SK-N-SH (cell line): Measurements from ENCODE around the gene MYH7B. TPM values are rescaled to one million over a fixed set of nuclear protein-coding genes. Genes with fewer than 3 reads are reported as not detected.

Experiments used
- CTCF ChIA-PET: fragments of 300-600, 350-600 bp; formaldehyde crosslinking; extraction: SDS; loops from one replicate; lab custom pipeline; 2021; lab: Yijun Ruan, JAX
- POLR2A ChIA-PET: fragments of 350-600 bp; sonication (Branson Sonifier 250); formaldehyde crosslinking; extraction: SDS; loops from one replicate; lab custom pipeline; 2020; ENCODE audit warnings: antibody characterized with exemption, inconsistent platforms; lab: Yijun Ruan, JAX
- DNase-seq: peaks from one replicate; pipeline ENCODE4 v3.0.0; 2012
- H2AFZ ChIP-seq: fragments of 200-600 bp; sonication (generic); 2 replicates; pipeline ENCODE4 v1.8.1; 2016; ENCODE audit warnings: antibody characterized with exemption, mild to moderate bottlenecking, low read depth
- H3F3A ChIP-seq: fragments of 200-600 bp; sonication (generic); replicated peaks from 2 replicates; pipeline ENCODE3; 2016; ENCODE audit warnings: antibody characterized with exemption, mild to moderate bottlenecking; ENCODE audit not compliant: insufficient read depth
- H3K27ac ChIP-seq, 2 experiments: fragments of 200-500 bp in 1 of 2; fragments of 200-600 bp in 1 of 2; sonication (Bioruptor generic) in 1 of 2; sonication (generic), shearing (Covaris generic) in 1 of 2; 2 replicates each; pipeline versions ENCODE4 v1.5.1 to v1.6.1; 2014 to 2016; ENCODE audit warnings: low read depth in 2 of 2, inconsistent platforms in 1 of 2, low read length in 1 of 2, mild to moderate bottlenecking in 1 of 2, mixed read lengths in 1 of 2
- H3K27me3 ChIP-seq: fragments of 200-600 bp; sonication (generic), shearing (Covaris generic); 2 replicates; pipeline ENCODE4 v1.6.1; 2016; ENCODE audit warnings: mixed run types; ENCODE audit not compliant: insufficient read depth
- H3K36me3 ChIP-seq, 2 experiments: fragments of 200-500 bp in 1 of 2; fragments of 200-600 bp in 1 of 2; sonication (Bioruptor generic) in 1 of 2; sonication (generic) in 1 of 2; replicated peaks in 1 of 2; 2 replicates each; pipeline versions ENCODE3 to v1.5.1; 2014 to 2016; ENCODE audit warnings: low read length in 1 of 2, mild to moderate bottlenecking in 1 of 2; ENCODE audit not compliant: insufficient read depth in 2 of 2, control insufficient read depth in 1 of 2
- H3K4me1 ChIP-seq, 2 experiments: fragments of 200-500 bp in 1 of 2; fragments of 200-600 bp in 1 of 2; sonication (Bioruptor generic) in 1 of 2; sonication (generic), shearing (Covaris generic) in 1 of 2; 2 replicates each; pipeline versions ENCODE4 v1.5.1 to v1.6.1; 2014 to 2016; ENCODE audit warnings: low read depth in 1 of 2, low read length in 1 of 2, mixed run types in 1 of 2; ENCODE audit not compliant: insufficient read depth in 2 of 2, control insufficient read depth in 1 of 2
- H3K4me2 ChIP-seq: fragments of 200-600 bp; sonication (generic), shearing (Covaris generic); 2 replicates; pipeline ENCODE4 v1.6.1; 2017; ENCODE audit warnings: mixed run types
- H3K4me3 ChIP-seq, 2 experiments: fragments of 200-500 bp in 1 of 2; fragments of 200-600 bp in 1 of 2; sonication (Bioruptor generic) in 1 of 2; sonication (generic), shearing (Covaris generic) in 1 of 2; 2 replicates each; pipeline versions ENCODE4 v1.5.1 to v1.8.1; 2014 to 2016; ENCODE audit warnings: low read depth in 2 of 2, inconsistent platforms in 1 of 2, low read length in 1 of 2, mild to moderate bottlenecking in 1 of 2, mixed read lengths in 1 of 2, moderate library complexity in 1 of 2
- H3K79me2 ChIP-seq: fragments of 200-600 bp; sonication (generic); 2 replicates; pipeline ENCODE4 v1.8.1; 2017; ENCODE audit warnings: mild to moderate bottlenecking; ENCODE audit not compliant: insufficient read depth
- H3K9ac ChIP-seq: fragments of 200-600 bp; sonication (generic); 2 replicates; pipeline ENCODE4 v1.6.1; 2017; ENCODE audit warnings: mixed run types
- H3K9me2 ChIP-seq: fragments of 200-600 bp; sonication (generic); 2 replicates; pipeline ENCODE4 v1.6.1; 2017; ENCODE audit warnings: mixed run types
- H3K9me3 ChIP-seq: fragments of 200-600 bp; sonication (generic); 2 replicates; pipeline ENCODE4 v1.6.1; 2017; ENCODE audit warnings: mixed run types, mild to moderate bottlenecking, moderate library complexity
- H4K20me1 ChIP-seq: fragments of 200-600 bp; sonication (generic); 2 replicates; pipeline ENCODE4 v1.6.1; 2017; ENCODE audit warnings: mild to moderate bottlenecking, mixed run types; ENCODE audit not compliant: insufficient read depth
- FOSL2 ChIP-seq: IDR thresholded peaks from 2 replicates; pipeline ENCODE4 v1.4.0; 2012; ENCODE audit warnings: low read depth, mild to moderate bottlenecking, moderate library complexity, borderline replicate concordance
- FOXJ3 ChIP-seq: sonication (generic); formaldehyde crosslinking; IDR thresholded peaks from 2 replicates; pipeline ENCODE4 v1.5.1; 2020; ENCODE audit warnings: mild to moderate bottlenecking, missing genetic modification reagents
- FOXM1 ChIP-seq: IDR thresholded peaks from 2 replicates; pipeline ENCODE4 v1.4.0; 2012; ENCODE audit warnings: low read depth, mild to moderate bottlenecking
- GATA2 ChIP-seq: sonication (generic); formaldehyde crosslinking; IDR thresholded peaks from 2 replicates; pipeline ENCODE4 v1.5.0; 2020; ENCODE audit warnings: mild to moderate bottlenecking, missing genetic modification reagents
- MXI1 ChIP-seq: IDR thresholded peaks from 2 replicates; pipeline ENCODE4 v1.6.1; 2012; ENCODE audit warnings: mild to moderate bottlenecking, low read depth, low read length, improper control_type of control experiment
- PBX3 ChIP-seq: IDR thresholded peaks from 2 replicates; pipeline ENCODE4; 2012
- POLR2AphosphoS5 ChIP-seq: IDR thresholded peaks from 2 replicates; pipeline ENCODE4 v1.6.1; 2012; ENCODE audit warnings: low read depth, low read length
- RCOR1 ChIP-seq: fragments of 150-350 bp; IDR thresholded peaks from 2 replicates; pipeline ENCODE4 v1.6.1; 2017; ENCODE audit warnings: antibody characterized with exemption, low read length
- SMC3 ChIP-seq: IDR thresholded peaks from 2 replicates; pipeline ENCODE4 v1.6.1; 2012; ENCODE audit warnings: low read depth, low read length, improper control_type of control experiment
- TAF1 ChIP-seq: IDR thresholded peaks from 2 replicates; pipeline ENCODE4 v1.6.1; 2012; ENCODE audit warnings: low read depth, mild to moderate bottlenecking, low read length, moderate library complexity, borderline replicate concordance
- USF2 ChIP-seq: fragments of 150-350 bp; IDR thresholded peaks from 2 replicates; pipeline ENCODE4 v1.6.1; 2017; ENCODE audit warnings: antibody characterized with exemption, low read length, low read depth, borderline replicate concordance
- ZBTB33 ChIP-seq: IDR thresholded peaks from 2 replicates; pipeline ENCODE4 v1.4.0; 2012; ENCODE audit warnings: low read depth, borderline replicate concordance
- WGBS: methylation state at CpG from one replicate; pipeline ENCODE4 v1.1.6; 2017; ENCODE audit warnings: low lambda C conversion rate; 5-methylcytosine and 5-hydroxymethylcytosine counted together
- polyA plus RNA-seq, 3 experiments: library from polyadenylated mRNA; depleted of rRNA; stranded (reverse); fragments of >200 nt; gene quantifications; 2 replicates each; pipeline ENCODE4 v1.2.3, GENCODE V29; 2012
- TF ChIP-seq, protein P1 (sequence below): IDR thresholded peaks from 2 replicates; pipeline ENCODE4 v1.4.0; 2012; ENCODE audit warnings: low read depth, borderline replicate concordance

The MYH7B gene
- polyA plus RNA-seq, 1 of the 3 experiments (the other 2 are of a cell fraction) = 0.41 TPM

DNA sequence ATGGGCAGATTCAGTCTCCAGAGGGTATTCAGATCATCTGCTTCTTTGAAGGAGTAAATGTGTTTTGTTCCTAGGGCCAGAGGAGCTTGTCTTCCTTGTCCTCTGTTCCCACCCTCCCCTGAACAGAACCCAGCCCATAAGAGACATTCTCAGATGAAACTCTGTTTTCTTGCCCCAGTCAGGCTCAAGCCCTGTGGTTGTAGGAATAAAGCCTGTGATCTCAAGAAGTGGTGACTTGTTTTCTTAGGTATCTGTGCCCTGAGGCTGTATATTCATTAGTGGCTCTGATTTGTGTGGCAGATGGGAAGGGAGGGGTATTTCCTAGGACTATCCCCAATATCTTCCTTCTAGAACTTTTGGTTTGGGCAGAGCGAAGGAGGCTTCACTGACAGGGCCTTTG is 27.9 kb upstream of the MYH7B start:
- 100% methylated on average over 1 of the region's 1 CpG for WGBS
- no peak overlapping the region for H3K27ac ChIP-seq
- H3K4me3 ChIP-seq = no peak overlapping the region
- H3K4me2 ChIP-seq = no peak overlapping the region
- no peaks in the 10 kb centered on the region for H3K27me3 ChIP-seq
- ChIA-PET CTCF (no interaction called here), POLR2A (interaction anchor here (0.8 kb wide), 1 partner anchor 12 kb away, joined by 3 read pairs; no protein-coding TSS in a partner anchor)
- no peak overlapping the region for H2AFZ ChIP-seq
- peaks cover 4% of the 10 kb centered on the region for H3F3A ChIP-seq
- no peaks in the 10 kb centered on the region; a peak in 1 of 4 replicates for H3K4me1 ChIP-seq
- H3K9me2 ChIP-seq = no peaks in the 10 kb centered on the region
- no peaks in the 10 kb centered on the region for H3K79me2 ChIP-seq
- H4K20me1 ChIP-seq = no peaks in the 10 kb centered on the region
- DNase-seq = no peak
- H3K9ac ChIP-seq = no peak overlapping the region
- H3K9me3 ChIP-seq = no peaks in the 10 kb centered on the region
- H3K36me3 ChIP-seq = peaks cover 19 to 48% of the 10 kb centered on the region in 2 experiments
- TF ChIP-seq USF2 = no peak
- TF ChIP-seq SMC3 = no peak
- TF ChIP-seq POLR2AphosphoS5 = no peak
- TF ChIP-seq MXI1 = no peak
- no peak for TF ChIP-seq GATA2 (CRISPR knock-in tag)
- TF ChIP-seq, protein P1, sequence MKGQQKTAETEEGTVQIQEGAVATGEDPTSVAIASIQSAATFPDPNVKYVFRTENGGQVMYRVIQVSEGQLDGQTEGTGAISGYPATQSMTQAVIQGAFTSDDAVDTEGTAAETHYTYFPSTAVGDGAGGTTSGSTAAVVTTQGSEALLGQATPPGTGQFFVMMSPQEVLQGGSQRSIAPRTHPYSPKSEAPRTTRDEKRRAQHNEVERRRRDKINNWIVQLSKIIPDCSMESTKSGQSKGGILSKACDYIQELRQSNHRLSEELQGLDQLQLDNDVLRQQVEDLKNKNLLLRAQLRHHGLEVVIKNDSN = no peak

DNA sequence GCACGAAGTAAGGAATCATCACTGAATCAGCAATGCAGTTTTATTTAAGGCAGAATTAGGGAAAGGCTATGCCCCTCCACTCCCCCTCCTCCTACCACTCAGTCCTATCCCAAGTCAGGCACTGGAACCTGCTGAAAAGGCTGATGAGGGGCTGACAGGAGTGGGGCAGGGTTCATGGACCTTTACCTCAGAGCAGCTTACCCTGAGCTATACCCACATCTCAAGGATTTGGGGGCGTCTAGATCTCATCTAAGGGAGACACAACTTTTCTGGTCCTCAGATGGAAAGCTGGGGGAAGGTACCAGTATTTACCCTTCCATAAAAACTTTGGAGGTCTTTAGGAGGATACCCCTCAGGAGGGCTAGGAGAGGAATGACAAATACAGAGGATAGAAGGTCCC is 27.3 kb upstream of the MYH7B start:
- H3K27ac ChIP-seq = no peak overlapping the region
- H3K79me2 ChIP-seq = no peaks in the 10 kb centered on the region
- H4K20me1 ChIP-seq = no peaks in the 10 kb centered on the region
- POLR2A ChIA-PET = no interaction called here
- H3K27me3 ChIP-seq = no peaks in the 10 kb centered on the region
- CTCF ChIA-PET = no interaction called here
- DNase-seq = no peak
- H3K4me1 ChIP-seq = no peaks in the 10 kb centered on the region; a peak in 1 of 4 replicates
- no peaks in the 10 kb centered on the region for H3F3A ChIP-seq
- 90% methylated on average over 2 of the region's 2 CpGs for WGBS
- no peaks in the 10 kb centered on the region for H3K9me3 ChIP-seq
- H3K9me2 ChIP-seq = no peaks in the 10 kb centered on the region
- no peak for TF ChIP-seq RCOR1
- no peak for TF ChIP-seq ZBTB33
- TF ChIP-seq TAF1 = no peak
- TF ChIP-seq PBX3 = no peak
- TF ChIP-seq FOXJ3 (CRISPR knock-in tag) = no peak
- no peak for TF ChIP-seq FOSL2
- no peak for TF ChIP-seq MXI1
- TF ChIP-seq FOXM1 = no peak
- TF ChIP-seq, all 33 proteins: peak for 0
- H3K4me3 ChIP-seq = no peak overlapping the region
- H3K36me3 ChIP-seq = peaks cover 18 to 50% of the 10 kb centered on the region in 2 experiments
- H3K4me2 ChIP-seq = no peak overlapping the region
- H3K9ac ChIP-seq = no peak overlapping the region
- no peak overlapping the region for H2AFZ ChIP-seq
